H1 (cell line): ENCODE data around the gene THADA. TPM values are rescaled to one million over a fixed set of nuclear protein-coding genes. Genes with fewer than 3 reads are reported as not detected.

ENCODE experiments used
- CTCF ChIA-PET: fragments of 300-600 bp; sonication (Branson Sonifier 250); formaldehyde crosslinking; loops from one replicate; lab custom pipeline; 2021; ENCODE audit not compliant: partially characterized antibody; lab: Charles Lee
- POLR2A ChIA-PET: fragments of 300-600 bp; sonication (Branson Sonifier 250); formaldehyde crosslinking; loops from one replicate; lab custom pipeline; 2021; ENCODE audit warnings: inconsistent platforms; ENCODE audit not compliant: partially characterized antibody; lab: Charles Lee
- DNase-seq, 2 experiments: peaks; one replicate each; pipeline versions ENCODE4 v3.0.0 to v3.0.0-alpha.2; 2010 to 2022; ENCODE audit warnings: low spot score in 2 of 2, low read depth in 1 of 2, mixed read lengths in 1 of 2
- FAIRE-seq: peaks from 2 replicates; lab custom pipeline; 2011; peaks lifted over from hg19 to GRCh38; lab: Jason Lieb, UNC
- H2AFZ ChIP-seq: 2 replicates; pipeline ENCODE4 v1.8.1; 2012; ENCODE audit warnings: low read length, inconsistent platforms
- H2AK5ac ChIP-seq: 2 replicates; pipeline ENCODE4 v1.6.1; 2013; ENCODE audit warnings: low read depth, low read length
- H2BK120ac ChIP-seq: replicated peaks from 2 replicates; pipeline ENCODE3; 2013; ENCODE audit warnings: low read depth, low read length, inconsistent platforms
- H2BK12ac ChIP-seq: 2 replicates; pipeline ENCODE4 v1.6.1; 2013; ENCODE audit warnings: low read depth, low read length
- H2BK15ac ChIP-seq: 2 replicates; pipeline ENCODE4 v1.6.1; 2013; ENCODE audit warnings: low read length
- H2BK20ac ChIP-seq: 2 replicates; pipeline ENCODE4 v1.6.1; 2013; ENCODE audit warnings: low read length
- H2BK5ac ChIP-seq: 2 replicates; pipeline ENCODE4 v1.6.1; 2013; ENCODE audit warnings: low read depth, low read length
- H3K14ac ChIP-seq: 2 replicates; pipeline ENCODE4 v1.6.1; 2013; ENCODE audit warnings: inconsistent platforms; ENCODE audit not compliant: insufficient read length
- H3K18ac ChIP-seq: 2 replicates; pipeline ENCODE4 v1.6.1; 2013; ENCODE audit warnings: low read length; ENCODE audit errors: extremely low read depth
- H3K23ac ChIP-seq: 2 replicates; pipeline ENCODE4 v1.6.1; 2013; ENCODE audit warnings: inconsistent platforms; ENCODE audit not compliant: insufficient read length
- H3K23me2 ChIP-seq: 2 replicates; pipeline ENCODE4 v1.6.1; 2013; ENCODE audit warnings: low read depth, low read length
- H3K27ac ChIP-seq: 2 replicates; pipeline ENCODE4 v1.6.1; 2011; ENCODE audit warnings: low read depth, low read length, inconsistent platforms
- H3K27me3 ChIP-seq, 4 experiments: replicated peaks in 1 of 4; 1 replicate in 1 of 4; 2 replicates in 3 of 4; pipeline versions ENCODE4 v1.6.1 to v1.8.1; 2011 to 2013; ENCODE audit warnings: low read length in 3 of 4, mild to moderate bottlenecking in 3 of 4, inconsistent platforms in 2 of 4, mixed read lengths in 2 of 4, moderate library complexity in 1 of 4; ENCODE audit not compliant: control insufficient read depth in 3 of 4, insufficient read depth in 3 of 4; ENCODE audit errors: extremely low read depth in 1 of 4
- H3K36me3 ChIP-seq, 4 experiments: 2 replicates each; pipeline versions ENCODE4 v1.6.1 to v1.8.1; 2011 to 2013; ENCODE audit warnings: mild to moderate bottlenecking in 4 of 4, low read length in 3 of 4, moderate library complexity in 2 of 4, control low read depth in 1 of 4, inconsistent platforms in 1 of 4; ENCODE audit not compliant: insufficient read depth in 4 of 4, control insufficient read depth in 2 of 4
- H3K4ac ChIP-seq: replicated peaks from 2 replicates; pipeline ENCODE3; 2013; ENCODE audit warnings: low read length, low read depth, mixed read lengths, inconsistent platforms; ENCODE audit not compliant: insufficient read length
- H3K4me1 ChIP-seq, 4 experiments: replicated peaks in 1 of 4; 1 replicate in 1 of 4; 2 replicates in 3 of 4; pipeline versions ENCODE4 v1.6.1 to v1.8.1; 2011 to 2013; ENCODE audit warnings: low read length in 3 of 4, inconsistent platforms in 2 of 4, mixed read lengths in 1 of 4; ENCODE audit not compliant: insufficient read depth in 4 of 4, control insufficient read depth in 3 of 4
- H3K4me2 ChIP-seq, 2 experiments: 2 replicates each; pipeline versions ENCODE4 v1.6.1 to v1.8.1; 2011 to 2013; ENCODE audit warnings: low read depth in 2 of 2, low read length in 2 of 2, control low read depth in 1 of 2, inconsistent platforms in 1 of 2, mild to moderate bottlenecking in 1 of 2; ENCODE audit not compliant: insufficient read depth in 1 of 2
- H3K4me3 ChIP-seq, 4 experiments: fragments of 200-600, 300-600 bp in 1 of 4; sonication (generic), shearing (Covaris generic), sonication (Bioruptor Twin) in 1 of 4; 2 replicates each; pipeline versions ENCODE4 v1.5.1 to v1.8.1; 2011 to 2016; ENCODE audit warnings: low read length in 4 of 4, low read depth in 3 of 4, control low read depth in 2 of 4, inconsistent platforms in 2 of 4, mild to moderate bottlenecking in 2 of 4, mixed read lengths in 1 of 4, moderate library complexity in 1 of 4; ENCODE audit not compliant: insufficient read depth in 2 of 4; ENCODE audit errors: extremely low read depth in 1 of 4
- H3K56ac ChIP-seq: replicated peaks from 2 replicates; pipeline ENCODE3; 2013; ENCODE audit warnings: low read depth, mild to moderate bottlenecking, mixed read lengths, low read length, inconsistent platforms; ENCODE audit not compliant: insufficient read length
- H3K79me1 ChIP-seq: 2 replicates; pipeline ENCODE4 v1.6.1; 2013; ENCODE audit warnings: low read depth, low read length, control low read depth
- H3K79me2 ChIP-seq, 2 experiments: 2 replicates each; pipeline versions ENCODE4 v1.6.1 to v1.8.1; 2012 to 2013; ENCODE audit warnings: low read length in 2 of 2, mild to moderate bottlenecking in 2 of 2, inconsistent platforms in 1 of 2; ENCODE audit not compliant: insufficient read depth in 2 of 2, control insufficient read depth in 1 of 2
- H3K9ac ChIP-seq, 4 experiments: replicated peaks in 1 of 4; 1 replicate in 1 of 4; 2 replicates in 3 of 4; pipeline versions ENCODE4 v1.6.1 to v1.8.1; 2011 to 2013; ENCODE audit warnings: low read depth in 3 of 4, low read length in 3 of 4, control low read depth in 2 of 4, mild to moderate bottlenecking in 2 of 4, moderate library complexity in 2 of 4, inconsistent platforms in 1 of 4; ENCODE audit errors: extremely low read depth in 1 of 4
- H3K9me3 ChIP-seq, 2 experiments: 2 replicates each; pipeline versions ENCODE4 v1.6.1 to v1.8.1; 2012 to 2013; ENCODE audit warnings: mild to moderate bottlenecking in 2 of 2, moderate library complexity in 2 of 2, control low read depth in 1 of 2, inconsistent platforms in 1 of 2, low read depth in 1 of 2, low read length in 1 of 2, mixed read lengths in 1 of 2; ENCODE audit not compliant: insufficient read depth in 2 of 2
- H4K20me1 ChIP-seq, 2 experiments: replicated peaks in 1 of 2; 2 replicates each; pipeline versions ENCODE3 to v1.8.1; 2011 to 2013; ENCODE audit warnings: inconsistent platforms in 2 of 2, low read length in 2 of 2, mild to moderate bottlenecking in 1 of 2; ENCODE audit not compliant: insufficient read depth in 2 of 2, control insufficient read depth in 1 of 2
- H4K5ac ChIP-seq: 2 replicates; pipeline ENCODE4 v1.6.1; 2013; ENCODE audit warnings: low read length, low read depth, mixed read lengths, inconsistent platforms; ENCODE audit not compliant: insufficient read length
- H4K8ac ChIP-seq: 2 replicates; pipeline ENCODE4 v1.8.0; 2013; ENCODE audit warnings: mild to moderate bottlenecking, moderate library complexity, low read length, inconsistent platforms; ENCODE audit not compliant: insufficient read depth; ENCODE audit errors: extremely low read depth
- H4K91ac ChIP-seq: replicated peaks from 2 replicates; pipeline ENCODE3; 2013; ENCODE audit warnings: low read length, mixed read lengths, inconsistent platforms; ENCODE audit not compliant: insufficient read length
- JUND ChIP-seq: IDR thresholded peaks from 2 replicates; pipeline ENCODE4 v1.6.1; 2011; ENCODE audit warnings: mild to moderate bottlenecking, improper control_type of control experiment, low read length
- YY1 ChIP-seq: IDR thresholded peaks from 2 replicates; pipeline ENCODE4 v1.6.1; 2011; ENCODE audit warnings: low read depth, mild to moderate bottlenecking, low read length
- WGBS, 2 experiments: shearing (Covaris generic) in 1 of 2; methylation state at CpG; one replicate each; pipeline versions ENCODE4 v1.1.6 to v1.1.7; 2013 to 2015; ENCODE audit warnings: low lambda C conversion rate in 2 of 2, mixed read lengths in 2 of 2, inconsistent platforms in 1 of 2, low coverage in 1 of 2, missing lambda C conversion rate in 1 of 2; ENCODE audit not compliant: insufficient replicate concordance in 2 of 2, insufficient coverage in 1 of 2, insufficient read length in 1 of 2; ENCODE audit errors: extremely low coverage in 1 of 2, missing lambda C conversion rate in 1 of 2; 5-methylcytosine and 5-hydroxymethylcytosine counted together
- long read RNA-seq, 2 experiments: library from RNA in 1 of 2; library from capped mRNA in 1 of 2; stranded (forward); transcript quantifications; one replicate each; pipeline ENCODE4 v2.0.0, GENCODE V29; 2021; ENCODE audit warnings: inconsistent platforms in 1 of 2
- polyA minus RNA-seq, 3 experiments: library from RNA; depleted of rRNA, polyadenylated mRNA; stranded (reverse); fragments of >200 nt; gene quantifications; 1 replicate in 2 of 3; 2 replicates in 1 of 3; pipeline ENCODE4 v1.2.3, GENCODE V29; 2011
- polyA plus RNA-seq, 7 experiments: library from polyadenylated mRNA; depleted of rRNA in 3 of 7; stranded (reverse) in 5 of 7; unstranded in 2 of 7; fragments of >200 nt in 5 of 7; fragments of 200-250 nt in 2 of 7; gene quantifications; 1 replicate in 5 of 7; 2 replicates in 1 of 7; 4 replicates in 1 of 7; pipeline versions ENCODE4 v1.2.1 to v1.2.3, GENCODE V29; 2011 to 2013; ENCODE audit warnings: missing spikeins in 2 of 7, mixed read lengths in 2 of 7
- total RNA-seq: library from RNA; stranded (reverse); fragmentation: NEBNext Ultra II Directional; extraction: Animal tissue kit (Norgen Biotek cat#: 25700); gene quantifications from 2 replicates; pipeline ENCODE4 v1.2.1, GENCODE V29; 2021

THADA gene, protein sequence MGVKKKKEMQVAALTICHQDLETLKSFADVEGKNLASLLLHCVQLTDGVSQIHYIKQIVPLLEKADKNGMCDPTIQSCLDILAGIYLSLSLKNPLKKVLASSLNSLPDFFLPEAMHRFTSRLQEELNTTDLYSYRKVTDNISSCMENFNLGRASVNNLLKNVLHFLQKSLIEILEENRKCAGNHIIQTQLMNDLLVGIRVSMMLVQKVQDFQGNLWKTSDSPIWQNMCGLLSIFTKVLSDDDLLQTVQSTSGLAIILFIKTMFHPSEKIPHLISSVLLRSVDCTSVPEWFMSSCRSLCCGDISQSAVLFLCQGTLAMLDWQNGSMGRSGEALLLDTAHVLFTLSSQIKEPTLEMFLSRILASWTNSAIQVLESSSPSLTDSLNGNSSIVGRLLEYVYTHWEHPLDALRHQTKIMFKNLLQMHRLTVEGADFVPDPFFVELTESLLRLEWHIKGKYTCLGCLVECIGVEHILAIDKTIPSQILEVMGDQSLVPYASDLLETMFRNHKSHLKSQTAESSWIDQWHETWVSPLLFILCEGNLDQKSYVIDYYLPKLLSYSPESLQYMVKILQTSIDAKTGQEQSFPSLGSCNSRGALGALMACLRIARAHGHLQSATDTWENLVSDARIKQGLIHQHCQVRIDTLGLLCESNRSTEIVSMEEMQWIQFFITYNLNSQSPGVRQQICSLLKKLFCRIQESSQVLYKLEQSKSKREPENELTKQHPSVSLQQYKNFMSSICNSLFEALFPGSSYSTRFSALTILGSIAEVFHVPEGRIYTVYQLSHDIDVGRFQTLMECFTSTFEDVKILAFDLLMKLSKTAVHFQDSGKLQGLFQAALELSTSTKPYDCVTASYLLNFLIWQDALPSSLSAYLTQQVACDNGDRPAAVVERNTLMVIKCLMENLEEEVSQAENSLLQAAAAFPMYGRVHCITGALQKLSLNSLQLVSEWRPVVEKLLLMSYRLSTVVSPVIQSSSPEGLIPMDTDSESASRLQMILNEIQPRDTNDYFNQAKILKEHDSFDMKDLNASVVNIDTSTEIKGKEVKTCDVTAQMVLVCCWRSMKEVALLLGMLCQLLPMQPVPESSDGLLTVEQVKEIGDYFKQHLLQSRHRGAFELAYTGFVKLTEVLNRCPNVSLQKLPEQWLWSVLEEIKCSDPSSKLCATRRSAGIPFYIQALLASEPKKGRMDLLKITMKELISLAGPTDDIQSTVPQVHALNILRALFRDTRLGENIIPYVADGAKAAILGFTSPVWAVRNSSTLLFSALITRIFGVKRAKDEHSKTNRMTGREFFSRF (N-terminal part only)
- 26.8 and 31.4 TPM in 2 replicates for total RNA-seq
- 20.9 and 22.4 TPM in 2 replicates for polyA plus RNA-seq (2011; rRNA removed)
- 12.8 TPM for polyA plus RNA-seq (2011; cell fraction: cytosol; rRNA removed)
- 36.2 TPM for polyA plus RNA-seq (2011; cell fraction: nucleus; rRNA removed)
- 14.3 to 21.5 TPM (median 18.4 TPM) in 4 replicates for polyA plus RNA-seq (2012, experiment 1 of 2)
- polyA plus RNA-seq (2012, experiment 2 of 2) = 2.1 TPM
- polyA plus RNA-seq (2013, experiment 1 of 2) = 11.2 TPM
- 11.3 TPM for polyA plus RNA-seq (2013, experiment 2 of 2)
- polyA minus RNA-seq (2011; rRNA and poly(A)+ RNA removed) = 74.5 and 110 TPM in 2 replicates
- 23.4 TPM for polyA minus RNA-seq (2011; cell fraction: cytosol; rRNA and poly(A)+ RNA removed)
- polyA minus RNA-seq (2011; cell fraction: nucleus; rRNA and poly(A)+ RNA removed) = 79.5 TPM
- long read RNA-seq, experiment 1, partial matches to known transcripts = 11 of 16 reads
- long read RNA-seq, experiment 1, other reads (novel, unspliced or antisense) = 5 of 16 reads
- long read RNA-seq, experiment 2, partial matches to known transcripts = 4 of 7 reads
- long read RNA-seq, experiment 2, other reads (novel, unspliced or antisense) = 2 of 7 reads

DNA sequence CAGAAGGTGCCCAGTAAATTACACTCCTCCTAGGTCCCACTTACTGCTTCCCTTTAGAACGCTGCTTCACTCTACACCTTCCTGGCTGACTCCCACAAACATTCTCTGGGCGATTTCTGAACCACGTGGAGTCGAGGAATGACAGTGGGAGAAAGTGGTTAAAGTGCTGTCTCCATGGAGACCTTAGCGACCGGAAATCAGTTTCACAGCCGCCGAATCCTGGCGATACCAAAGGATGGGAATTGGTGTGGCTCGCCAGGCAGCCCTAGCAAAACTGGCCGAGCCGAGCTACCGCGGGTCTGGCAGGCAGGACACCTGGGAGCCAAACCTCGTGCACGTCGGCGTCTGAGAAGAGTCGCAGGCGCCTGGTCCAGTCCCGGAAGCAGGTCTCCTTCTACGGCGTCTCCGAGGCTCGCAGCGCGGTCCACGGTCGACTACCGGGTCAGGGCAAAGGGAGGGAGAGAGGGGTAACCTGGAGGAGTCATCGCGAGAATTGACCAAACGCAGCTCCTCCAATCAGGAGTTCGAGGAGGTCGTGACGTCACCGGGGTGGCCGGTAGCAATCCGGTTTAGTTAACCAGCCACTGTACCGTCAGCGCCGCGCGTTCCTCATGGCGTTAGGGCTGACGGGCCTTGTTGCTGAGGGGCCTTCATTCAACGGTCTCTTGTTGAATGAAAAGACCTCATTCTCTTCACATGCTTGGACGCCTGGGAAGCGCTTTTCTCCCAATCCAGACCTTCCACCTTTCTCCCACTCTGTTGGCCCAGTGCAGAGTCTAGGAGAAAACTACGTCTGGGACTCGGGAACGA, at the start of gene THADA:
TSS of gene THADA (minus strand) at position 436 of the 810 bp plus-strand sequence. CDS start 3,646 bp downstream, outside the sequence.
- Histone ChIP-seq H3K79me2 (peaks cover 0 to 13% of the 10 kb centered on the region in 2 experiments; a peak in 2 of 4 replicates), H3K27ac (peak within 1 kb of the TSS; percentile 94), H3K79me1 (no peaks in the 10 kb centered on the region), H2AFZ (peak within 1 kb of the TSS; percentile 93), H2BK20ac (no peak within 1 kb of the TSS), H3K27me3 (no peaks in the 10 kb centered on the region), H4K91ac (peak within 1 kb of the TSS; percentile 34), H2BK120ac (no peak within 1 kb of the TSS), H3K18ac (peak within 1 kb of the TSS; percentile 93), H3K36me3 (peaks cover 0 to 9% (median 3%) of the 10 kb centered on the region in 4 experiments; a peak in 3 of 8 replicates), H2BK12ac (peak within 1 kb of the TSS; percentile 45; the same call in 1 of the 2 replicates), H3K9ac (peak within 1 kb of the TSS; percentile 88 to 97 (median 94)), H2AK5ac (no peak within 1 kb of the TSS), H2BK5ac (peak within 1 kb of the TSS; percentile 88), H3K23ac (no peak within 1 kb of the TSS), H4K8ac (peak within 1 kb of the TSS; percentile 90), H3K23me2 (peaks cover 6% of the 10 kb centered on the region), H3K4ac (peak within 1 kb of the TSS; percentile 27), H2BK15ac (no peak within 1 kb of the TSS), H4K20me1 (no peaks in the 10 kb centered on the region), H3K4me1 (peaks cover 0 to 6% (median 0%) of the 10 kb centered on the region in 4 experiments; a peak in 2 of 7 replicates), H3K56ac (peak within 1 kb of the TSS; percentile 89), H3K4me3 (peak within 1 kb of the TSS; percentile 85 to 90 (median 89)), H3K9me3 (no peaks in the 10 kb centered on the region), H3K14ac (no peak within 1 kb of the TSS), H3K4me2 (peak within 1 kb of the TSS; percentile 91 to 94), H4K5ac (peak within 1 kb of the TSS; percentile 56)
- WGBS, 2 experiments = 0% methylated on average over 52 of the region's 52 CpGs; no CpG with 5 or more reads in 1 of the 2 experiments
- POLR2A ChIA-PET = interaction anchor here (0.6 to 2.0 kb wide), 11 partner anchors 9 to 766 kb away, joined by 3 to 14 read pairs (median 3); no protein-coding TSS in a partner anchor
- peak; percentile 57 for FAIRE-seq
- CTCF ChIA-PET = interaction anchor here (0.8 to 4.9 kb wide), 5 partner anchors 9 to 664 kb away, joined by 3 to 46 read pairs (median 4); no protein-coding TSS in a partner anchor
- peak; percentile 97 for DNase-seq
- TF ChIP-seq JUND = peak; percentile 78
- TF ChIP-seq YY1 = peak; percentile 57; the same call in 1 of the 2 replicates
